ENCODE data around the gene CD28. TPM values are rescaled to one million over a fixed set of nuclear protein-coding genes. Genes with fewer than 3 reads are reported as not detected.

Gene CD28
- total RNA-seq, 4 donors from 2014 or later: 1.6 to 16.3 (median 6.0) TPM

DNA sequence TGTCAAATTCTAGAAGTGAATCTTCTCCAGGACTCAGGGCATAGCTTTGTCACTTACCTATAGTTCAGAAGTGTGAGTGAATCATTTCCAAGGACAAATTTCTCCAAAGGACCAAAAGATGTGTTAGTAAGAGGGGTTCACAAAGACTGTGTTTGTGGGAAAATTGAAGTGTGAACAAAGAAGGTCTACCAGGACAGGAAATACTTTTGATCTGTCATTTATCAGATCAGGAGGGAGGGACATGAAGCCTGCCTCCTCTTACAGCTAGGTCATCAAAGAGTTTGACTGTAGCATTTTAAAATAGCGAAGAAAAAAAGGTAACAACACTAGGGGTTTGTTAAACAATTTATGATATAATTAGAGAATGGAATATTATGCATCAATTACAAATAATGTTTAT is 2.0 kb upstream of the CD28 start:
- no peak for DNase-seq (ENCODE audit: low spot score)
- no peak for ATAC-seq (ENCODE audit: low FRiP score)
- TF ChIP-seq, protein P1, sequence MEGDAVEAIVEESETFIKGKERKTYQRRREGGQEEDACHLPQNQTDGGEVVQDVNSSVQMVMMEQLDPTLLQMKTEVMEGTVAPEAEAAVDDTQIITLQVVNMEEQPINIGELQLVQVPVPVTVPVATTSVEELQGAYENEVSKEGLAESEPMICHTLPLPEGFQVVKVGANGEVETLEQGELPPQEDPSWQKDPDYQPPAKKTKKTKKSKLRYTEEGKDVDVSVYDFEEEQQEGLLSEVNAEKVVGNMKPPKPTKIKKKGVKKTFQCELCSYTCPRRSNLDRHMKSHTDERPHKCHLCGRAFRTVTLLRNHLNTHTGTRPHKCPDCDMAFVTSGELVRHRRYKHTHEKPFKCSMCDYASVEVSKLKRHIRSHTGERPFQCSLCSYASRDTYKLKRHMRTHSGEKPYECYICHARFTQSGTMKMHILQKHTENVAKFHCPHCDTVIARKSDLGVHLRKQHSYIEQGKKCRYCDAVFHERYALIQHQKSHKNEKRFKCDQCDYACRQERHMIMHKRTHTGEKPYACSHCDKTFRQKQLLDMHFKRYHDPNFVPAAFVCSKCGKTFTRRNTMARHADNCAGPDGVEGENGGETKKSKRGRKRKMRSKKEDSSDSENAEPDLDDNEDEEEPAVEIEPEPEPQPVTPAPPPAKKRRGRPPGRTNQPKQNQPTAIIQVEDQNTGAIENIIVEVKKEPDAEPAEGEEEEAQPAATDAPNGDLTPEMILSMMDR (IDR thresholded peaks at IDR 0.05): no peak

DNA sequence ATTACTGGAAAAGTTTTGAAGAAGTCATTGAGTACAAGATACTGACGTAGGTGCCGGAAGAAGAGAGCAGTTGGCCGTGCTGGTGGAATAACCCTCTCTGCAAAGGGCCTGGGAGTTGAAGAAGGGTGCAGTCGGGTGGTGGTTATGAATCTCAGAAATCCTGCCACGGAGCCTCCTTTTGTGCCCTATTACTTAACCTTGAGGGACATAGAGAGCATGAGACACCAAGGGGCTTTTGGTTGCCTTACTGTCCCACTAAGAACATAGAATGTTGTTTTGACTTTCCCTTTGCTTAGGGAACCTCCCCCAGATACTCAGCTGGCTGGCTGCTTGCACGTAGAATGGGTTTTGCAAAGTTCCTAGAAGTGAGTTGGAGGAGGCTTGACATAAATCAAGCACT is 1.3 kb upstream of the CD28 start:
- TF ChIP-seq, protein P1 (IDR thresholded peaks at IDR 0.05): no peak
- peak; percentile 37 for ATAC-seq (ENCODE audit: low FRiP score)
- no peak for DNase-seq (ENCODE audit: low spot score)

DNA sequence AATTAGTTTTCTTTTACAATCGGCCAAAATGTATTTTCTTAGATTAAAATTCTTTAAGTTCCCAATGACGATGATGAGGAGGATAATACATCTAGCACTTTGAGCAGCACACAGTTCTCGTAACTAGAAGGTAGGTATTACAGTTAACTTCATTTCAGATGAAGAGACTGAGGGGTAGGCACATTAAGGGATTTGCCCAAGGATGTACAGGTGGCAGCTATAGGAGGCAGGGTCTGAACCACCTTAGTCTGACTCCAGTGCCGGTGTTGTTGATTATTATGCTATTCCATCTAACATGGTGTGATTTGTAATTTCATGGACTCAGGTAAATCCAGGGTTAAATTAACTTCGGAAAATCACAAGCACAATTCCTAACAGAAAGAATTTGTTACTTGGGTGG is 1.1 kb downstream of the CD28 start:
- no peak for DNase-seq (ENCODE audit: low spot score)
- TF ChIP-seq, protein P1 (IDR thresholded peaks at IDR 0.05): no peak
- no peak for ATAC-seq (ENCODE audit: low FRiP score)

DNA sequence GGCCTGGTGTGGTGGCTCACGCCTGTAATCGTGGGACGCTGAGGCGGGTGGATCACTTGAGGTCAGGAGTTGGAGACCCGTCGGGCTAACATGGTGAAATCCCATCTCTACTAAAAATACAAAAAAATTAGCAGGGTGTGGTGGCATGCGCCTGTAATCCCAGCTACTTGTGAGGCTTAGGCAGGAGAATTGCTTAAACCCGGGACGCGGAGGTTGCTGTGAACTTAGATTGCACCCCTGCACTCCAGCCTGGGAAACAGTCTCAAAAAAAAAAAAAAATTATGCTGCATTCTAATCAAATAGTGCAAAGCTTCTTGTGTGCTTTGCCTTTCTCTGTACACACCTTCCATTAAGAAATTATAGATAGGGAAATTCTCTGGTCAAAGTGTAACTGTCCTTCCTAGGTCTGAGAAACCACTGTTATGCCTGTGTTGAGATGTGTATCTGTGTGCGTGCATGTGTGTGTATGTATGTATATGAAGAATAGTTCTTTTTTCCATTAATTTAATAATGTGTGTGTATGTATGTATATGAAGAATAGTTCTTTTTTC is 2.5 kb downstream of the CD28 start:
- DNase-seq (ENCODE audit: low spot score): no peak
- TF ChIP-seq, protein P1 (IDR thresholded peaks at IDR 0.05): no peak
- no peak for ATAC-seq (ENCODE audit: low FRiP score)

DNA sequence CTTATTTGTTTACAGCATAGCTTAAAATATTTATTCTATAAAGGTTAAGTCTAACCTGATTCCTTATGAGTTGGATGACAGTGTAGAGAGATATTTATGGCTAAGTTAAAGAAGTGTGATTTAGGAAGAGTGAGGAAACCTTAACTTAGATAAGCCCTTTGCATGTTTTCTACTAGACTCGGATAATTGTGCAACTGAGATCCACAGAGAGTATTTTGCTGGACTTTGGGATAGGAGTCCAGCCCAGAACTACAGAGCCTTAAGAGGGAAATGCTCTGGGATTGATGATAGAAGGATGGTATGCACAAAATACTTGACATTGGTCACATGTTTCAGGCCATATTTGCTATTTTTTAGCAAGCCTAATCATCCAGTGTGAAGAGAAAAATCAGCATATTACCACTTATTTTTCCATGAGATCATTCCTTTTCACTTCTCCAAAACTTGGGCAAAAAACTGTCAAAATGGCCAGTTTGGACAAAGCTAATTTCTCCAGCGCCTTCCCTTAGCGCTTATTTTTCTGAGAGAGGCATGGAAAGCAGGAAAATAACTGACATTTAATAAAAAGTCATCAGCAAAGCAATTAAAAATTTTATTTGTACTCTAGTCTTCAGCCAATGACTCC is 3.1 kb downstream of the CD28 start:
- DNase-seq (ENCODE audit: low spot score): no peak
- ATAC-seq (ENCODE audit: low FRiP score): no peak
- TF ChIP-seq, protein P1 (IDR thresholded peaks at IDR 0.05): no peak

DNA sequence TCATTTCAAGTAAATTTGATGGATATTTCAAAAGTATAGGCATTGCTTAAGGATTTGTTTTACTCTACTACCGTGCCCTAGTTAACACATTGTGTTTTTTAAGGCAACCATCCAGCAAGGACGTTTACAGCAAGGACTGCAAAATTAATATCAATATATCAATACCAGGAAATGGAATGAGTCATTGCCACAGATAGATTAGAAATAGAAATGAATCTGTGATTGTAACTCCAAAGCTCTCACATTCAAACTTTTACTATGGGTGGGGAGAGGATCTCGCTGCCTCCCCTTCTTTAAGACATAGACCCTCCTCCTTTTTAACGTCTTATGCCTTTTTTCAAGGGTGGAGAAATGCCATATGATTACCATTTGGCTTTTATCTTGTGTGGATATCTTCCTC is 3.8 kb downstream of the CD28 start:
- DNase-seq (ENCODE audit: low spot score) (no peak), ATAC-seq (ENCODE audit: low FRiP score) (no peak)
- TF ChIP-seq, protein P1 (IDR thresholded peaks at IDR 0.05): no peak

DNA sequence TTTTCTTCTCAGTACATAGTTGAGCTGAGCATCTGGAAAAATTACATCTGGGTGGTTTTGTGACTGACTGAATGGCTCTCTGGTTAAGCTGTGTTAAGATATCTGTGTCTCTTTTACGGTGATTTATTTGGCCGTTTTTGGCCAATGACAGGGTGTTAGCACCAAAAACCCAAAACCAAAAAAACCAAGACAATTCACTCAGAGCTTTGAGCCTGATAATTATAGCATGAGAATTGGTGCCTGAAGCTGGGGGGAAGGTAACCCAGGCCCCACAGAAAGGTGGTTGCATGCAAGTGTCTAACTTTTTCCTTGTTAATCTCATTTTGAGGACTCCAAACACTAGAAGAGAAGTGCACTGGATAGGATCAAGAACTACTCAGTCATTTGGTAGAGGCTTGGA is 4.5 kb downstream of the CD28 start:
- ATAC-seq (ENCODE audit: low FRiP score) (no peak), DNase-seq (ENCODE audit: low spot score) (no peak)
- TF ChIP-seq, protein P1 (IDR thresholded peaks at IDR 0.05): no peak
